ENCODE data around the gene CCDC27.
"Not testable (repeated sequence)": the region's sequence is repeated elsewhere in the genome, so short reads cannot be mapped to it uniquely, and the experiment has no call there.

Gene CCDC27

DNA sequence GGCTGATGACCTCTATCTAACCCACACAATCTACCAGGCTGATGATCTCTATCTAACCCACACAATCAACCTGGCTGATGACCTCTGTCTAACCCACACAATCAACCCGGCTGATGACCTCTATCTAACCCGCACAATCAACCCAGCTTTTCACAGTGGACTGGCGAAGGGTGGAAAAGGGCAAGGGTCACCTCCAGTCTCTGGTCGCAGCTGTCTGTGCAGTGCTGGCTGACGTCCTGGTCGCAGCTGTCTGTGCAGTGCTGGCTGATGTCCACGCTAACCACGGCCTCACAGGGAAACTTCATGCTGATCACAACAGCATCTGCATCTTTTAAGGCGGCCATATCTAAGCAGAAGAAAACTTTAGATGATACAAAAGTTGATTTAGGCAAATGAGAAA lies 12.2 kb upstream of the CCDC27 start:
- no peak for DNase-seq

GRCh38 chr1:3740752-3741151 lies 11.5 kb upstream of the CCDC27 start:
- DNase-seq, result no peak

DNA sequence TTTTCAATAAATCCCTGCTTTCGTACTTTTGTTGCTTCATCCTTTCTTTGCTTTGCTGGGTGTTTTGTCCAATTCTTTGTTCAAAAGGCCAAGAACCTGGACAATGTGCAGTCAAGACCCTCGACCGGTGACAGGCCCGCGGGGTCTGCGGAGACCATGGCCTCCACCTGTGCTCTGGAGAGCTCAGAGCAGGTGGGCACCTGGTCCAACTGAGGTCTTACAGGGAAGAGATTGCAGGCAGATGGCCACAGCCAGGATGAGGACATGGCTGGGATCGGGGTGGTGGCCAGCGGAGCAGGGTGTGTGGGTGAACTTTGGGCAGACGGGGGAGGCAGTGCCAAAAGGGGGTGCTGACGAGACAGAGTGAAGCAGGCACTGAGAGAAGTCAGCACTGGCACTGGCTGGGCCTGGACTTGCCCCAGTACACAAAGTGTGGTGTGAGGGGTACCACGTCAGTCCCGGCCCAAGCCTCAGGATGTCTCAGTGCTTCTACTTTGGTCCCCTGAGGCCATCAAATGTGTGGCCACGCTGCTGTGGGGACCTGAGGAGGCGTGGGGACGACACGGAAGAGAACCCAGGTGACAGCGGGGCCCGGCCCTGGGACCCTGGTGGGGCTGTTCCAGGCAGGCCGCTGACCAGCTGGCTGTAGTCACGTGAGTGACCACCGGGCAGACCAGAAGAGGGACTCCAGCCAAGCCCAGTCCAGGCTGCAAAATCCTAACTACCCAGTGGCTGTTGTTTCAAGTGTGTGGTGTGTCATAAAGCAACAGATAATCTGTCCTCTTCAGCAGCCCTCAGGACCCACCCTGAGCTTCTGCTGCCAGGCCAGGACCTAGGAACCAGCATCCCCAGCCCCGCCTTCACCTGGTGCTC lies 10.4 kb upstream of the CCDC27 start:
- no peak for DNase-seq

- no peak for DNase-seq
Measured at GRCh38 chr1:3742439-3743298, 9.6 kb upstream of the CCDC27 start.

- no peak for DNase-seq
Measured at GRCh38 chr1:3743421-3743820, 8.8 kb upstream of the CCDC27 start.

GRCh38 chr1:3743826-3744225 lies 8.4 kb upstream of the CCDC27 start:
- DNase-seq, result no peak

DNA sequence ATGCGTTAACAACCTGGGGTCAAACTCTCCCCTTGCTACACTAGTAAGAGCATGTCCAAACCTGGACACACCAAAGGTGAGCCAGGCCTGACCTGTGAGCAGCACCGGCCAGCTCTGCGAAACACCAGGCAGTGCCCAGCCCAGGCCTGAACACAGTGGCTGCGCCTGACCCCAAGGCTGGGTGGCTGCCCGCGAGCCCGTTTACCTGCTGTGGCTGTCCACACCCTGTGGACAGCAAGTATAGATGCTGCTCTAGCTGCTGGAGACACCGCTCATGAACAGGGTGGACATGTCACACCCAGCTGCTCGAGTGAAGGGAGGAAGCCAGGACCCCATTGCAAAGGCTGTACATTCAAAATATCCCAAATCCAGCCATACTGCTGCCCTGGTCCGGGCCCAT lies 7.6 kb upstream of the CCDC27 start:
- no peak for DNase-seq

DNA sequence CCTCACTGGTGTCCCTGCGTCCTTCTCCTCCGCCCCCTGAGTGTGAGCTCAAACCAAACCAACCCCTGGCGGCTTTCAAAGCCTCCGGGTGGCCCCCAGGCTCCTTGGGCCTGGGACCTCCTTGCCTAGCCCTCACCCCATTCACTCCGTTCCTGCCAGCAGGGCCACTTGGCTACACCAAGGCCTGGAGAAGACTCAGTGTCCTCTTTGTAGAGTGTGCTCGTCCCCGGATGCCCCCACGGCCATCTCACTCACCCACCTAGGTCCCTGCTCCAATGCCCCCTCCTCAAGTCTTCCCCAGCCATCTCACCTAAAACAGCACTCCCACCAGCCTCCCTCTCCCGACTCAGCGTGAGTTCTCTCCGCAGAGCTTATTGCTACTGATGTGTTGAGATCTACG lies 7.2 kb upstream of the CCDC27 start:
- DNase-seq, result no peak

GRCh38 chr1:3745590-3746381 lies 6.5 kb upstream of the CCDC27 start:
- no peak for DNase-seq

DNA sequence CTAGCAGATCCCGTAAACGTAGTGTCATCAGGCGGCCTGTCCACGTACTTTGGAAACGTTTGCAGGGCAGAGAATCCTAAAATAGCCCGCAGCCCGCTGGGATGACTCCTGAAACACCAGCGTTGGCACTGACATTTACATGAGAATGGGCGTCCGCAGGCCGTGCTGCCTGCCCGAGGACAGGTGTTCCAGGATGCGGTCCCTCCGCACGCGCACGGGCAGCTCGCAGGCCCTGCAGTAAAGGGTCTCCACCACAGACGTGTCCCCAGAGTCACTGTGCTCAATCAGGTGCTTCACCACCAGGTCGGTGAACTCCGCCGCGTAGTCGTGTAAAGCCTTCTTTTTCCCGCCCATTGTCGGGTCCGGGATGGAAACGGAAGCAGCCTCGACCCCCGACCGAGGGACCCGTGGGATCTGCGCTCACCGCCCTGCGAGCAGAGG lies 5.8 kb upstream of the CCDC27 start:
- no peak for DNase-seq

- DNase-seq, result peak; percentile 90
Measured at GRCh38 chr1:3746830-3747521, 5.3 kb upstream of the CCDC27 start.

DNA sequence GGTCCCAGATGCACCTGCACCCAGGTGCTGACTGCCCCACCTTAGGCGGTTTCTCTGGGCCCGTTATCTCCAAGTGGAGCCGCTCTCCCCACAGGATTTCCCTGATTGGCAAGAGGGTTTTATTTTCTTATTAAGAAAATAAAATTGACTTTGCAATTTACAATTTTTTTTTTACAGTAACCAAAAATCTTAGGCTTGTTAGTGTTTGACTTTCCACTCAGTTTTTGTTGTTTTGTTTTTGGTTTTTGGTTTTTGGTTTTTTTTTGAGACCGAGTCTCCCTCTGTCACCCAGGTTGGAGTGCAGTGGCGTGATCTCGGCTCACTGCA lies 4.8 kb upstream of the CCDC27 start:
- DNase-seq, result no peak

GRCh38 chr1:3747903-3748302 lies 4.3 kb upstream of the CCDC27 start:
- DNase-seq, result no peak

- not testable (repeated sequence) for DNase-seq
Measured at GRCh38 chr1:3748316-3748900, 3.8 kb upstream of the CCDC27 start.

DNA sequence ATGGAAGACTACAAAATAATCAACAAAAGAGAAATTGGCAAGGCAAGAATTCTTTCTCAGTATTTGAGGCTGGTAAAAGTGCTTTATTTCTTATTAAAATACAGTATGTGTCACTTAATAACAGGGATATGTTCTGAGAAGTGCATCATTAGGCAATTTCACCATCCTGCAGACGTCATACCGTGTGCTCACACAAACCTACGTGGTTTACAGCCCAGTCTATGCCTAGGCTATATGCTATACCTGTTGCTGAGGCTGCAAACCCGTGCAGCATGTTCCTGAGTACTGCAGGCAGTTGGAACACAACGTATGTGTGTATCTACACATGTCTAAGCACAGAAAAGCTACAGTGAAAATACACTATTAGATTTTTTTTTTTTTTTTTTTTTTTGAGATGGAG lies 2.7 kb upstream of the CCDC27 start:
- DNase-seq, result no peak

DNA sequence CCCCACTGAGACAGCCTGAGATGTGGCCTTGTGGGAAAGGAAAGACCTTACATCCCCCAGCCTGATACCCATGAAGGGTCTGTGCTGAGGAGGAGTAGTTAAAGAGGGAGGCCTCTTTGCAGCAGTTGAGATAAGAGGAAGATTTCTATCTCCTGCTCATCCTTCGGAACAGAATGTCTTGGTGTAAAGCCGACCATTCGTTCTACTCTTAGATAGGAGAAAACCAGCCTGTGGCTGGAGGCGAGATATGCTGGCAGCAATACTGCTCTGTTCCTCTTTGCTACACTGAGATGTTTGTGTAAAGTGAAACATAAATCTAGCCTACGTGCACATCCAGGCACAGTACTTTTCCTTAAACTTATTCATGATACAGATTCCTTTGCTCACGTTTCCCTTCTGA lies 1.5 kb upstream of the CCDC27 start:
- DNase-seq, result no peak

- no peak for DNase-seq
Measured at GRCh38 chr1:3753656-3754454, 1.6 kb downstream of the CCDC27 start.

- no peak for DNase-seq
Measured at GRCh38 chr1:3756394-3756793, 4.1 kb downstream of the CCDC27 start.

GRCh38 chr1:3759164-3759563 lies 6.9 kb downstream of the CCDC27 start:
- DNase-seq, result no peak

- no peak for DNase-seq
Measured at GRCh38 chr1:3759796-3760195, 7.5 kb downstream of the CCDC27 start.

DNA sequence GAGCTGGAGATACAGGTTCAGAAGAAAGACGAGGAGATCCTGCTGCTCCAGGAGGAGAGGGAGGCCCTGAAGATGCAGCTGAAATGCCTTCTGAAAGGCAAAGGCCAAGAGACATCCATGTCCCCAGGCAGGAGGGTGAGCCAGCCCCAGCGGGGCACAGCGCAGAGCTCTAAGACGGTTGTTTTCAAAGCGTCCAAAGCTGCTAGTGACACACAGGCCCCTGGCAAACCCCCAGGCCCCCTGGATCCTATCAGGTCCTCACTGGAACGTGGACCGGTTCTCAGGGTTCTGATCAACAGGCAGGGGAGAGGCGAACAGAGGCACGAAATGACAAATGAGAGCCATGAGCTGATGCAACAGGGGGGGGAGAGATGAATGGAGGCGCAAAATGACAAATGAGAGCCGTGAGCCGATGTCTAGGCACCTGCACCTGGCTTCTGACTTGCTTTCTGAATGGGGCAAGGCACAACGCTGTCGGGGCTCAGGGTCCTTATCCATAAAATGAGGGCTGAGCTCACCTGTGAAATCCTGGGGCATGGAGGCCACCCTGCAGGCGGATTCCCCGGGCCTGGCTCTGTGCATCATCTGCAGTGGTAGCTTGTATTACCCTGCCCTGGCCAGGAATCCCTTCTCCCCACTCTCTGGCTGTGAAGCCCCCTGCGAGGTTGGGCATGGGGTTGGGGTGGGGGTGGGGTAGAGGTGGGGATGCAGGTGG lies 9.2 kb downstream of the CCDC27 start:
- DNase-seq, result no peak

Measured in NCI-H1105 (cell line).